HCT116 (cell line): Measurements from ENCODE around the gene ARFGAP1. TPM values are rescaled to one million over a fixed set of nuclear protein-coding genes. Genes with fewer than 3 reads are reported as not detected.

ENCODE experiments used
- ATAC-seq: fragments of 200-7000 bp; cut with Tn5 transposase; 2 replicates; pipeline ENCODE4 v1.9.1; 2020; ENCODE audit warnings: mild to moderate bottlenecking, moderate library complexity
- BruUV-seq: library from RNA; stranded (reverse); fragments of 400-500 nt; replicated peaks from 2 replicates; lab custom pipeline; 2021; lab: Mats Ljungman, UMichigan
- CTCF ChIA-PET: fragments of 300-600 bp; sonication (Branson Sonifier 250); formaldehyde crosslinking; loops from one replicate; lab custom pipeline; 2021; ENCODE audit warnings: antibody characterized with exemption; lab: Charles Lee
- POLR2A ChIA-PET: fragments of 300-600, 350-600 bp; sonication (Branson Sonifier 250); formaldehyde crosslinking; loops from one replicate; lab custom pipeline; 2021; ENCODE audit warnings: antibody characterized with exemption; lab: Charles Lee
- RAD21 ChIA-PET, 2 experiments: fragments of 300-600 bp; sonication (Branson Sonifier 250); formaldehyde crosslinking; loops; one replicate each; lab custom pipeline; 2023; ENCODE audit warnings: low total read pairs in 2 of 2; ENCODE audit not compliant: uncharacterized antibody in 2 of 2, unreplicated experiment in 2 of 2, low non-redundant PET in 1 of 2; lab: Charles Lee
- DNase-seq: peaks from one replicate; pipeline ENCODE4 v3.0.0-alpha.2; 2010; ENCODE audit warnings: low read depth, low spot score
- H2AFZ ChIP-seq: fragments of 200-600 bp; shearing (Covaris generic), sonication (generic); 2 replicates; pipeline ENCODE4 v1.6.1; 2017; ENCODE audit warnings: low read depth, mixed run types, mixed read lengths, antibody characterized with exemption, low read length; ENCODE audit not compliant: poor library complexity, severe bottlenecking
- H3K27ac ChIP-seq: 2 replicates; pipeline ENCODE4 v1.5.1; 2012; ENCODE audit warnings: low read depth, low read length
- H3K27me3 ChIP-seq: fragments of 200-600 bp; sonication (generic); 2 replicates; pipeline ENCODE4 v1.6.1; 2016; ENCODE audit warnings: mixed run types, low read length, mixed read lengths; ENCODE audit not compliant: insufficient read depth
- H3K36me3 ChIP-seq, 2 experiments: fragments of 200-500 bp in 1 of 2; fragments of 200-600 bp in 1 of 2; sonication (Bioruptor generic) in 1 of 2; sonication (generic) in 1 of 2; 2 replicates each; pipeline versions ENCODE4 v1.5.1 to v1.6.1; 2014 to 2016; ENCODE audit warnings: low read length in 2 of 2, inconsistent platforms in 1 of 2, mixed read lengths in 1 of 2, mixed run types in 1 of 2; ENCODE audit not compliant: insufficient read depth in 2 of 2, control insufficient read depth in 1 of 2
- H3K4me1 ChIP-seq, 2 experiments: fragments of 200-600 bp in 1 of 2; sonication (generic) in 1 of 2; 2 replicates each; pipeline versions ENCODE4 v1.5.1 to v1.6.1; 2012 to 2017; ENCODE audit warnings: low read length in 2 of 2, inconsistent platforms in 1 of 2, mild to moderate bottlenecking in 1 of 2, mixed read lengths in 1 of 2, mixed run types in 1 of 2, moderate library complexity in 1 of 2; ENCODE audit not compliant: insufficient read depth in 2 of 2, control insufficient read depth in 1 of 2
- H3K4me2 ChIP-seq: fragments of 200-600 bp; sonication (generic); 2 replicates; pipeline ENCODE4 v1.6.1; 2017; ENCODE audit warnings: mixed run types, low read length, mixed read lengths
- H3K4me3 ChIP-seq, 2 experiments: fragments of 200-600 bp in 1 of 2; sonication (generic) in 1 of 2; replicated peaks in 1 of 2; 2 replicates each; pipeline ENCODE4 v1.5.1; 2011 to 2016; ENCODE audit warnings: low read length in 2 of 2, control low read depth in 1 of 2, low read depth in 1 of 2, mild to moderate bottlenecking in 1 of 2, mixed read lengths in 1 of 2, mixed run types in 1 of 2
- H3K79me2 ChIP-seq: fragments of 200-600 bp; sonication (generic); 2 replicates; pipeline ENCODE4 v1.6.1; 2017; ENCODE audit warnings: mild to moderate bottlenecking, mixed run types, low read length, moderate library complexity, mixed read lengths; ENCODE audit not compliant: insufficient read depth
- H3K9ac ChIP-seq: fragments of 200-600 bp; sonication (generic); 2 replicates; pipeline ENCODE4 v1.6.1; 2016; ENCODE audit warnings: low read length, mixed read lengths
- H3K9me2 ChIP-seq: fragments of 200-600 bp; sonication (generic), shearing (Covaris generic); 2 replicates; pipeline ENCODE4 v1.6.1; 2017; ENCODE audit warnings: mixed run types, mild to moderate bottlenecking, moderate library complexity; ENCODE audit not compliant: insufficient read depth
- H3K9me3 ChIP-seq, 2 experiments: fragments of 200-500 bp in 1 of 2; fragments of 200-600 bp in 1 of 2; sonication (Bioruptor generic) in 1 of 2; sonication (generic) in 1 of 2; 2 replicates each; pipeline ENCODE4 v1.6.1; 2014 to 2017; ENCODE audit warnings: low read length in 2 of 2, mixed read lengths in 2 of 2, inconsistent platforms in 1 of 2, low read depth in 1 of 2, mild to moderate bottlenecking in 1 of 2, mixed run types in 1 of 2, moderate library complexity in 1 of 2; ENCODE audit not compliant: control insufficient read depth in 1 of 2, insufficient read depth in 1 of 2
- H4K20me1 ChIP-seq: fragments of 200-600 bp; sonication (generic), shearing (Covaris generic); 2 replicates; pipeline ENCODE4 v1.6.1; 2017; ENCODE audit warnings: mixed run types, mild to moderate bottlenecking, moderate library complexity; ENCODE audit not compliant: insufficient read depth
- ELF1 ChIP-seq: IDR thresholded peaks from 2 replicates; pipeline ENCODE4 v1.6.1; 2012; ENCODE audit warnings: low read depth, borderline replicate concordance
- EZH2 ChIP-seq: fragments of 200-600 bp; sonication (generic); IDR thresholded peaks from 2 replicates; pipeline ENCODE4 v1.6.1; 2017; ENCODE audit warnings: antibody characterized with exemption, mixed run types
- FOSL1 ChIP-seq: IDR thresholded peaks from 2 replicates; pipeline ENCODE4 v1.6.1; 2012; ENCODE audit warnings: low read depth
- SP1 ChIP-seq: IDR thresholded peaks from 2 replicates; pipeline ENCODE4 v1.6.1; 2012; ENCODE audit warnings: low read depth
- SRF ChIP-seq: IDR thresholded peaks from 2 replicates; pipeline ENCODE4 v1.6.1; 2012; ENCODE audit warnings: low read depth
- ZFX ChIP-seq: fragments of 450-650 bp; IDR thresholded peaks from 2 replicates; pipeline ENCODE4 v1.6.1; 2017
- intact Hi-C: fragments of 100-400 bp; cut with micrococcal nuclease; formaldehyde crosslinking; loops from 2 replicates; pipeline ENCODE4 v1.10.0; 2022
- total RNA-seq: library from RNA; stranded (reverse); gene quantifications from one replicate; pipeline ENCODE4 v1.2.1, GENCODE V29; 2021; ENCODE audit not compliant: unreplicated experiment

ARFGAP1 gene
- total RNA-seq, 1 experiment from 2014 or later: 94.4 TPM

GRCh38 chr20:63315731-63316491, 43.3 kb downstream of the ARFGAP1 start:
- no TSS peak for BruUV-seq
- no peaks in the 10 kb centered on the region for H4K20me1 ChIP-seq
- intact Hi-C loops: no loop called here
- no peaks in the 10 kb centered on the region for H3K4me1 ChIP-seq
- no peak overlapping the region for H3K4me2 ChIP-seq
- H2AFZ ChIP-seq: no peak overlapping the region
- H3K36me3 ChIP-seq: no peaks in the 10 kb centered on the region
- H3K4me3 ChIP-seq: no peak overlapping the region
- ChIA-PET RAD21 (no interaction called here), POLR2A (no interaction called here), CTCF (no interaction called here)
- DNase-seq (no peak), ATAC-seq (no peak)
- no peak overlapping the region for H3K9ac ChIP-seq
- H3K27me3 ChIP-seq: no peaks in the 10 kb centered on the region
- no peak overlapping the region for H3K27ac ChIP-seq
- H3K79me2 ChIP-seq: no peaks in the 10 kb centered on the region
- TF ChIP-seq SRF (no peak), EZH2 (no peak), SP1 (no peak), FOSL1 (no peak)
- H3K9me2 ChIP-seq: no peaks in the 10 kb centered on the region
- H3K9me3 ChIP-seq: no peaks in the 10 kb centered on the region

GRCh38 chr20:63316502-63316921, 43.9 kb downstream of the ARFGAP1 start:
- ChIA-PET CTCF (interaction anchor here (0.7 kb wide), 1 partner anchor 17 kb away, joined by 3 read pairs; no protein-coding TSS in a partner anchor), RAD21 (no interaction called here), POLR2A (no interaction called here)
- Histone ChIP-seq H3K9ac (no peak overlapping the region), H3K4me1 (no peaks in the 10 kb centered on the region), H4K20me1 (no peaks in the 10 kb centered on the region), H3K4me2 (no peak overlapping the region), H3K79me2 (no peaks in the 10 kb centered on the region), H3K9me3 (no peaks in the 10 kb centered on the region), H3K27ac (no peak overlapping the region), H3K4me3 (no peak overlapping the region), H3K27me3 (no peaks in the 10 kb centered on the region), H3K36me3 (no peaks in the 10 kb centered on the region), H3K9me2 (no peaks in the 10 kb centered on the region), H2AFZ (no peak overlapping the region)
- BruUV-seq: no TSS peak
- intact Hi-C loops: no loop called here
- no peak for DNase-seq
- TF ChIP-seq ELF1 (no peak), ZFX (no peak)
- no peak for ATAC-seq
